ENCODE results near the gene LRRC8B.

DNA sequence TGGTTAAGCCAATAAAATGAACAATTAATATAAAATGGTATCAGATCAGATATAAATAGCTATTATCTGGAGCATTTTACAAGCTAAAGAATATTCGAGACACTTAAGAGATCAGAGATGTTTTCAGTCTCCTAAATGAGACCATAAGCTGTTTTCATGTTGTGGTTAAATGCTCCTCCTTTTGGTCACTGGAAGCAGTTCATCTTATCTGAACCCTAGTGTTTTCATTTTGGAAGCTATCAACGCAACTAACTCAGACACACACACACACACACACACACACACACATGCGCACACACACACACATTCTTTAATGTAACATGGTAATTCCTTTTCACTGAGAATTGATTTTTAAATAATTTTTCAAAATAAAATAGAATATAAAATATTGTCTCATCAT lies 98.3 kb downstream of the LRRC8B start:
- TF ChIP-seq, protein P1, sequence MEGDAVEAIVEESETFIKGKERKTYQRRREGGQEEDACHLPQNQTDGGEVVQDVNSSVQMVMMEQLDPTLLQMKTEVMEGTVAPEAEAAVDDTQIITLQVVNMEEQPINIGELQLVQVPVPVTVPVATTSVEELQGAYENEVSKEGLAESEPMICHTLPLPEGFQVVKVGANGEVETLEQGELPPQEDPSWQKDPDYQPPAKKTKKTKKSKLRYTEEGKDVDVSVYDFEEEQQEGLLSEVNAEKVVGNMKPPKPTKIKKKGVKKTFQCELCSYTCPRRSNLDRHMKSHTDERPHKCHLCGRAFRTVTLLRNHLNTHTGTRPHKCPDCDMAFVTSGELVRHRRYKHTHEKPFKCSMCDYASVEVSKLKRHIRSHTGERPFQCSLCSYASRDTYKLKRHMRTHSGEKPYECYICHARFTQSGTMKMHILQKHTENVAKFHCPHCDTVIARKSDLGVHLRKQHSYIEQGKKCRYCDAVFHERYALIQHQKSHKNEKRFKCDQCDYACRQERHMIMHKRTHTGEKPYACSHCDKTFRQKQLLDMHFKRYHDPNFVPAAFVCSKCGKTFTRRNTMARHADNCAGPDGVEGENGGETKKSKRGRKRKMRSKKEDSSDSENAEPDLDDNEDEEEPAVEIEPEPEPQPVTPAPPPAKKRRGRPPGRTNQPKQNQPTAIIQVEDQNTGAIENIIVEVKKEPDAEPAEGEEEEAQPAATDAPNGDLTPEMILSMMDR (conservative IDR thresholded peaks at IDR 0.05; ENCODE audit: low read length), result no peak
- TF ChIP-seq EZH2phosphoT487 (IDR thresholded peaks at IDR 0.05; ENCODE audit: borderline replicate concordance, low read depth, low read length), result no peak

Data from OCI-LY7 (cell line).